ENCODE data around the gene LRCH3.
A peak's percentile ranks its signal among the peaks of the same experiment; 100 is the strongest.

Gene LRCH3

DNA sequence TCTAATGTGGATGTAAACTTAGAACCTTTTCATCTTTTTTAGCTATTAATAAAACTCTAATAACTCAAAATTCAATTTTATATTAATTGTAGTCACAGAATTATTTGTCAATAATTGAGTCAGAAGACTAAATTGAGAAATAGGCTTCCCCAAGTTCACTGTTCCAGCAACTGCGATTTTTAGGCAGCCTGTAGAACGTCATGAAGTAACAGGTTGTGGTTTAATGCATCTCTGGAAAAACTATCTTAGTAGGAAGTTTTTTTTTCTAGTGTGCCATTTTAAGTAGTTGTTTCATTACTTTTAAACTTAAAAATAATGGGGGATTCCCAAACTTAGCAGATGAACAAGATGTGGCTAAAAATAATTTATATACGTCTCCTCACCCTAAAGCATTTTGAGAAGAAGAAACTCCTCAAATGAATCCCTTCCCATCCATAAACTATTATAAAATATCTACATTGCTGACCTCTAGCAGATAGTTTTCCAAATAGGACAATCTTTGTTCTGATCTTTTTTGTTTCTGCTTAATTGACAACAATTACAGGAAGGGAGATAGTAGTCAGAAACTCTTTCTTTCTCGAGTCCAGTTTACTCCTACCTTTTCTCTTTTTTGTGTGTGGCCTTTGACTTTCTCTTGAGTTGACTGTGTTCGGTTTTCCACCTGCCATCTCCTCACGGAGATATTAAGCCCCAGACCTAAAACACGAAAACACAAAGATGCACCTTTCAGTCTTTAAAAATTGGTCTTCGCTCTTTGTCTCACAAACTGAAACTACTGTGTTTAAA, 43.1 kb downstream of the LRCH3 start:
- DNase-seq (ENCODE audit: low read depth), result no peak

DNA sequence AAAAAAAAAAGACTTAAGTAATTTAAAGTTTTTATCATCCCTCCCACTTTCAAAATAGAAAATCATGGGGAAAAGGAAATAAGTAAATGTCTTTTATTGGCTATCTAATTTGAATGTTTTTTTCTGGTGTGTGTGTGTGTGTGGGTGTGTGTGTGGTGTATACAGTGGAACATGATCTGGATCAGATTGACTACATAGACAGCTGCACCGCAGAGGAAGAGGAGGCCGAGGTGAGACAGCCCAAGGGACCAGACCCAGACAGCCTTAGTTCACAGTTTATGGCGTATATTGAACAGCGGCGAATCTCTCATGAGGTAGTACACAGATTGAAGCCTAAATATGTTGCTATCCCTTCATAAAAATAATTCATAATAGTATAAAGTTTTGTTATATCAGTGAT, 44.5 kb downstream of the LRCH3 start:
- DNase-seq (ENCODE audit: low read depth), result no peak

DNA sequence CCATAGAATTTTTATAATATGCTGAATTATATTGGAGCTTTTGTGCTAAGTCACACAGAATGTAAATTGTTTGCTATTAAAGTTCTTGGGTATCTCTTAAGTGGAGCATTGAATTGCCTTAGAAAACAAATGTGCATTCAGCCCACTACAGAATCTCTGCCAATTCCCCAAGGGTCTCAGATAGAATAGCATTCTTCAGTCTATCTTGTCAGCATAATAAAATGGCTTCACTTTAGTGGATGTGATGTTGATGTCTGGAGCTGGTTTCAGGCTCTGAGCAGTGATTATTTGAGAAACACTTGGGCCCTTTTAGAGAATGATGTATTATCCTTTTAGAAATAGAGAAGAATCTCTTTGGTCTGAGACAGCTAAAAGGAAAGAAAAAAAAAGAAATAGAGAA, 45.2 kb downstream of the LRCH3 start:
- DNase-seq (ENCODE audit: low read depth), result no peak

DNA sequence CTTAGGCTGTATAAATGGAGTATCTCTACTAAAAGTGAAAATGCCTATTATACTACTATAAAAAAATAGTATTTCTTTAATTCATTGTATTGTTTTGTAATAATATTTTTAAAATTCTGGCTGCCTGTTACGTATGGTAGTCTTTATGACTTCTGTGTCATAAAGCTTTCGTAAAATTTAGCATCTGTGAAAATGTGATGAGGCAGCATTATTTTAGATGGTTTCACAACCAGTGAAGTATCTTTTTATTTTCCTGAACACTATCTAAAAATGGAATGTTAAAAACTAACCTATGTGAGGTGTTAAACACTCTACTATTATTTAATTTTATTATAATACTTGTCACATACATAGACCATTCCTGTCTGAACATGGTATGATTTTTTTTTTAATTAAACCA, 46.2 kb downstream of the LRCH3 start:
- no peak for DNase-seq (ENCODE audit: low read depth)

DNA sequence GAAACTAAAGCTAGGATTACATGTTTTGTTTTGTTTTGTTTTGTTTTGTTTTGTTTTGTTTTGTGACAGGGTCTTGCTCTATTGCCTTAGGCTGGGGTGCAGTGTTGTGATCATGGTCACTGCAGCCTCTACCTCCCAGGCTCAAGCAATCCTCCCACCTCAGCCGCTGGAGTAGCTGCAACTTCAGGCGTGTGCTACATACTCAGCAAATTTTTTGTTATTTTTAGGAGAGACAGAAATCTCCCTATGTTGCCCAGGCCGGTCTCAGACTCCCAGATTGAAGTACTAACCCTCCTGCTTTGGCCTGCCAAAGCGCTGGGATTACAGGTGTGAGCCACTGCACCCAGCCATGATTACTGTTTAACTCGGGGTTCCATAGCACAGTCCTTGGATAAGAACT, 50.7 kb downstream of the LRCH3 start:
- DNase-seq (ENCODE audit: low read depth), result no peak

DNA sequence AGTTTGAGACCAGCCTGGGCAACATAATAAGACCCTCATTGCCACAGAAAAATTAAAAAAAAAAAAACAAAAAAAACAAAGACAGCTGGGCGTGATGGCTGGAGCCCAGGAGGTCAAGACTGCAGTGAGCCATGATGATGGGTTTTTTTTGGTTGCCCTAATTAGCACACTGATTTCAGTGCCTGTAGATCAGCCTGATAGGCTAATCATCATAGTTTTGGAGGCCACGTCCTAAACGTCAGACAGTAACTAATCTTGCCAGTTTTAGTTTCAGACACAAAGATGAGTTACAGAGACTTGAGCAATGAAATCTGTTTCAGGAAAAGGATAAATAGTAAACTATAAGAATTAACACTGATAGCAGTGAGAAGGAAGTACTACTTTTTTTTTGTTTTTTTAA, 55.4 kb downstream of the LRCH3 start:
- no peak for DNase-seq (ENCODE audit: low read depth)

DNA sequence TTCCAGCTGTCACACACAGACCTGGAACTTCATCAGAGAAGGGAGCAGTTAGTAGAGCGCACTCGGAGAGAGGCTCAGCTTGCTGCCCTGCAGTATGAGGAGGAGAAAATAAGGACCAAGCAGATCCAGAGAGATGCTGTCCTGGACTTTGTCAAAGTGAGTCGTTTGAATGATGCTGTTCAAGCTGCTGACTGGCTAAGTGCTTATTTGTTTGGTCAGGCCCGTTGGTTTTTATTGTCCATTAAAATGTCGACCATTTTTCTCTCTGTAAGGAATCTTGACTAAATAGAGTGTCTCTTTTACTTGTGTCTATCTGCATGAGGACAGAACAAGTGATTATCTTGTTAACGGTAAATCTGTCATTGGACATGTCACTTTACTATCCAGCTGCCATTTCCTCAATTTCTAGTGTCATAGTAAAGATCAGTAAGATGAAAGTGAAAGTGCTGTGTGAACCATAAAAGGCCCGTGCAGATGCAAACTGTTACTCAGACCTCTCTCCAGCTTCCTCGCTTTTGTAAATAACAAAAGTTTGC, 56.9 kb downstream of the LRCH3 start:
- peak; percentile 54 for DNase-seq (ENCODE audit: low read depth)

DNA sequence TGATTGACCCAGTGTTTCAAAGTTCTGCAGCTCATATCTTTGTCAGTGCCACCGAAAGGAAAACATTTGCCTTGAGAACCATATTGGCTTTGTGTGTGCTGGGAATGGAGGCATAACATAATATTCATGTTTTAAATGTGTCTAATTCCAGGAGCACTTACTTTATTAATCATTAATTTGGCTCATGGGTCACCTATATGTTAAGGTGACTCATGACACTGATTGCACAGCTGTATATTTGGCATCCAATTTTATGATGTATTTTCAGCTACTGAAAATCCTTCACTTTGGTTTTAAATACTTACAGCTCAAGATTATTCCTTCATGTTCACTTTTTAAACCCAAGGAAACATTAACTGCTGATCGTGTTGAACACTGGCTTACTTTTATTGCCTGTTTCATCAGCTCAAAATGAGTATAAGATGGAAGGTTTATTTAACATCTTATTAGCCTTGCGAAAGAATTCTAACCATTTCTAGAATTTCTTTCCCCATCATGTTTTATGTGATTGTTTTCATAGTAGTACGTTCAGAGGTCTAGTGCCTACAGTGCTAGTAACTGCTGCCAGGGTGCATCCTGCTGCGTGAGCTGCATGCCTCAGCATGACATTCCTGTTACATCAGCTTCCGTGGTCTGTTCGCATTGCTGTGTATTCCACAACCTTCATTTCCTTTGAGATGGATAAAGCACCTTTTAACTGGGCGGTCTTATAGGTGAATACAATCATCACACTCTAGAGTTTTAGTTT, 63.7 kb downstream of the LRCH3 start:
- DNase-seq (ENCODE audit: low read depth), result peak; percentile 99

DNA sequence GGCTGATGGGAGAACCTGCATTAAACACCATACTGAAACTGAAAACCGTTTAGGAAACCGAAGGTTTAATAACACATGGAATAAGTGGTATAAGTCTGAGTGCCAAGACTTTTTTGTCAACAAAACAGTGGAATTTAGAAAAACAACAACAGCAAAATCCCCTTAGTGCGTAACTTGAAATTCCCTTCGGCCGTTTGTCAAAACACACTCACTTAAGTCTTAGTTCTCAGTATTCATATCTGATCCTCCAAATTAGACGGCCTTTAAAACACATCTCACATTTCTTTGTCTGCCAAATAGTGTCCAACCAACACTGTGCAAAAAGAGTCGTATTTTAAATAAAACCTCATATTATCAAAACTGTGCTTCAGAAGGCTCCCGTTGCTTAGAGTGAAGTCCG, 64.5 kb downstream of the LRCH3 start:
- DNase-seq (ENCODE audit: low read depth), result no peak

DNA sequence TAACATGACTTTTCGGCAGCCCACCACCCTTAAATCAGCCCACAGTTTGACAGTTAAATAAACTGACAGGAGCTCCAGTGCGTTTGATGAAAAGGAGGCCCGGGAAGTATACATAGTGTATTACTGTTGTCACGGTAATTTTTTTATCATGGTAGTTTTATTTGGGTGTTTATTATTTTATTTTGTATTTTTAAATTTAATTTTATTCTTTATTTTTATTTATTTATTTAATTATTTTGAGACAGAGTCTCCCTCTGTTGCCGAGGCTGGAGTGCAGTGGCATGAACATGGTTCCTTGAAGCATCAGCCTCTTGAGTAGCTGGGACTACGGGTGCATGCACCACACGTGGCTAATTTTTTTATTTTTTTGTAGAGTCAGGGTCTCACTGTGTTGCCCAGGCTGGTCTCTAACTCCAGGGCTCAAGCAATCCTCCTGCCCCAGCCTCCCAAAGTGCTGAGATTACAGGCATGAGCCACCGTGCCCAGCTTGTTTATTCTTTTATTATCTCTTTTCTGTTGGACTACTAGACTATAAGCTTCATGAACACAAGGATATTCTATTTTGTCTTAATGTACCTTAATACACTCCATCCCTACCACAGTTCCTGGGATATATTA, 65.3 kb downstream of the LRCH3 start:
- no peak for DNase-seq (ENCODE audit: low read depth)

DNA sequence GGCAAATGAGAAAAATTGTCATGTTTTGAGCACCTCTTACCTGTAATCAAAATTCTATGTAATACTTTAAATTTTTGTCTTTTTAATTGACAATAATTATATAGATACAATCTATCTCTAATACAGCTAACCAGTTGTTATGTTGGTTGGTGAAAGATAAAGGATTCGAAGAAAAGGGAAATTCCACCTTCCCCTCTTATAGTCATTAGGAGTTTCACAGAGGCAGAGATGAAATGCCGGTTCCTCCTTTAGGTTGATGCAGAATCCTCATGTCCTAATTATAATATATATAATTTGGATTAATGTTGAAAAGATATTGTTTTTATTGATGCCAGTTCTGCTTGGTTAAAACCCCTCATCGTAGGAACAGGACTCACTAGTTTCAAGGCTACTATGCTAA, 67.1 kb downstream of the LRCH3 start:
- no peak for DNase-seq (ENCODE audit: low read depth)

DNA sequence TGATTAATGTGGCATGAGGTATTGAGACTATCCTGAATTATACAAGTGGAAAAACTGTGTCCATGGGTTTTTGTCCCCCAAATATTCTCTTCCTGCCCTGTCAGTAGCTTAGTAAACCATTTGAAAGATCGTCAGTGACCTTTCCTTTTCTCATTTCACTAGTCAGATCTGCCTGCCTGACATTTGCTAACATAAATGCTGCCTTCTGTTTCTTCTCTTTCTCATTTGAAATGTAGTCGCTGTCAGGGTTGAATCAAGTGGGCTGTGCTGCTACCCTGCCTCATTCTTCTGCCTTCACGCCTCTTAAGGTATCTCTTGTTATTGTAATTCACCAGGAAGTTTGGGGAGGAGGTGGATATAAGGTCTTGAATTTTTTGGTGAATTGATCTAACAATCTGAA, 67.5 kb downstream of the LRCH3 start:
- no peak for DNase-seq (ENCODE audit: low read depth)

DNA sequence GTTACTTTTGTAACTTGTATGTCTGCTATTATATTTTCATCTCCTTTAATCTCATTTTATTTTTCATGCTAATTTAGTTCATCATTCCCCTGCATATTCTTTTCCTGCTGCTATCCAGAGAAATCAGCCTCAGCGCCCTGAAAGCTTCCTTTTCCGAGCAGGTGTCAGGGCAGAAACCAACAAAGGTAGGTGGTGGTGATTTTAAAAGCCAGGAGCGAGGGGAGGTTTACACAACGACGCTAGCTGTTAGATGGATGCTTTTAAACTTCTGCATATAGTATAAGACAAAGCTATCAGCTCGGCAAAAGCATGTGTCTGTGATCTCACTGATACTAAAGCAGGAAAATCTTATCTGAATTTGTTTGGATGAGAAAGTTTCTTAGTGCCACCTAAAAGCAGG, 75.0 kb downstream of the LRCH3 start:
- no peak for DNase-seq (ENCODE audit: low read depth)

DNA sequence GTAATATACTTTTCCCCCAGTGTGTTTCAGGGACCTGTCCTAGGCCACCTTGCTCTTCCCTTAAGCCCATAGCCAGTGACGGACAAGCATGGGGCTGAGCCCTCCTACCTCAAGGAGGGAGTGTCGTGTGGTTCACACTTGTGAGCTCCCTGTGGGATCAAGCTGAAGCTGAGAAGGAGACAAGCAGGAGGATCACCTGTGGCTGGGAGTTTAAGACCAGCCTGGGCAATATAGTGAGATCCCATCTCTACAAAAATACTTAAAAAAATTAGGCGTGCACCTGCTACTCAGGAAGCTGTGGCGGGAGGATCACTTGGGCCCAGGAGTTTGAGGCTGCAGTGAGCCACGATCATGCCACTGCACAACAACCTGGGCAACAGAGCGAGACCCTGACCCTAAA, 82.3 kb downstream of the LRCH3 start:
- DNase-seq (ENCODE audit: low read depth), result no peak

DNA sequence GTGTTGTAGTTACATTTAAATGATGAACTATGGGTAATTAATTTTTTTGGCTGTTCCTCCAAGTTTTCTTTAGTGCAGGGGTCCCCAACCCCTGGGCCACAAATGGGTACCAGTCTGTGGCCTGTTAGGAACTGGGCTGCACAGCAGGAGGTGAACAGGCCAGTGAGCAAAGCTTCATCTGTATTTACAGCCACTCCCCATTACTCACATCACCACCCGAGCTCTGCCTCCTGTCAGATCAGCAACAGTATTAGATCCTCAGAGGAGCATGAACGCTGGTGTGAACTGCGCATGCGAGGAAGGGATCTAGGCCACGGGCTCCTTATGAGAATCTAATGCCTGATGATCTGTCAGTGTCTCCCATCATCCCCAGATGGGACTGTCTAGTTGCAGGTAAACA, 83.0 kb downstream of the LRCH3 start:
- no peak for DNase-seq (ENCODE audit: low read depth)

DNA sequence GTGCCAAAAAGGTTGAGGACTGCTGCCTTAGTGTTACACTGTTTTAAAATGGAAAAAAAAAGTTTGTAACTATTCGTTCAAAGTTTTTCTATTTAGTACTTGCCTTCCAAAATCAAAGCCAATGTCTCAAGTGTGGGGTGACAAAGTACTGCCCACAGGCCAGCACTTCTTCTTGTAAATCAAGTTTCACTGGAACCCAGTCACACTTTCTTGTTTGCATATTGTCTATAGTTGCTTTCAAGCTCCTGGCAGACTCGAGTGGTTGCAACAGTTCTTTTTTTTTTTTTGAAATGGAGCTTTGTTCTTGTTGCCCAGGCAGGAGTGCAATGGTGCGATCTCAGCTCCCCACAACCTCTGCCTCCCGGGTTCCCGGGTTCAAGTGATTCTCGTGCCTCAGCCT, 83.6 kb downstream of the LRCH3 start:
- DNase-seq (ENCODE audit: low read depth), result no peak

DNA sequence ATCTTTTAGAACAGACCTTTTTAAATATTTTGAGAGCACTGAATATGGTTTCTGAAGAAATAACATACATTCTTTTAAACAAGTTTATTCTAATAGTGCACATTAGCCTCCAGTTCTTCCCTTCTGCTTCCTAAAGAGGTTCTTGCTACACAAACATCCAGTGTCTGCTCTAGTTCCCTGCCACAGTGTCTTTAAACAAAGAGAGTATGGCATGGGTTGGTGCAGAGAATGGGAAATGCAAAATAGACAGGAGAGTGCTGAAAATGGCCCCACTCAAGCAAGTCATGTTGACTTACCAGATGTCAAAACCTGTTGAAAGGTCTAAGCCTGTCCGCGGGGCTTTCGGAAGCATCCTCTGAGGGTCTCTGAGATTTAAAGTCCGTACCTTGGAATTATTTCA, 86.8 kb downstream of the LRCH3 start:
- no peak for DNase-seq (ENCODE audit: low read depth)

DNA sequence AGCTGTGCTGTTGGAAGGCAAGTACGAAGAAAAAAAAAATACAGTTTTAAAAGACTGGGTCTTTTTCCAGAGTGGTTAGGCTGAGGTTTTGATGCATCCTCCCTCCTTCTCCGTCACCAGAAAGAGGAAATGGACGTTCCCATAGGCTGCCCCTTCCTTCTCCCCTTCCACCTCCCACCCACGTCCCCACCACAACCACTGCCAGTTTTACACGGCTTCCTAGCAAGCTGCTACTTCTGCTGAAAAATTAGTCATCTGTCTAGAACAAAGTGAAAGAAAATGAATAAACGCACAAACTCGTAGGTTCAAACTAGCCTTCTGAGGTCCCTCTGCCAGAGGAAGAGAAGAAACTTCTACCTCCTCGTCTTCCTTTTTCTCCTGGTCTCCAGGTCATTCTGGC, 87.4 kb downstream of the LRCH3 start:
- no peak for DNase-seq (ENCODE audit: low read depth)

DNA sequence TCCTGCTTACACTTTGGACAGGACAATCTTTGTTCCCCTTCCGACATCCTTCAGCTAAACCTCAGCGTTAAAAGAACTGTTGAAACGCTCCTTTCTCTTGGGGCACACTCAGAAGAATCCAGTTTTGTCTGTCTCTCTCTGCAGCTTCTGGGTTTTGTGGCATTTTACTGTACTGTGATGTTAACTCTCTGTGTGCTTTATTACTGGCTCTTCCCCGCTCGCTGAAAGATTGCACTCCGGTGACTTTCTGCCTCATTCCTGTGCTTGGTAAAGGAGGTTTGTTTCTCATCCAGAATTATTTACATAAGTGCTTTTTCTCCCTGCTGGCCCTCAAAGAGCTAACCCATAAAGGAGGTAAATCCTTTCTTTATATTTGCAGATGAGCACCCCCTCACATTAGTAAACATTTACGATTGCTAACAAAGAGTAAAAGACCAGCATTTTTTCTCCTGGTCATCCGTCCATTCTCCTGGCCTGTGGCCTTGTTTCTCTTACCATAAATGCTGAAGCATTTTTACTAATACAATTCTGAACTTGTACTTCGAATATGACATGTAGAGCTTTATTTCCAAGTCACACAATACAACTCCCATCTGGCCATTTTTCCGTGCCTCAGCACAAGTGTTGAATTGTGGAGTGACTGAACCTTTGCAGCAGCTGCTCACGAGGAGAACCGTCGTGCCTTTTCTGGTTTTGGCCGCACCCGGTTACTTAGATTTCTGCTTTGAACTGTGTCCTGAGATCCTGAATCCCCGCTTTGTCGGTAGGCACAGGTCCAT, 89.6 kb downstream of the LRCH3 start:
- no peak for DNase-seq (ENCODE audit: low read depth)

DNA sequence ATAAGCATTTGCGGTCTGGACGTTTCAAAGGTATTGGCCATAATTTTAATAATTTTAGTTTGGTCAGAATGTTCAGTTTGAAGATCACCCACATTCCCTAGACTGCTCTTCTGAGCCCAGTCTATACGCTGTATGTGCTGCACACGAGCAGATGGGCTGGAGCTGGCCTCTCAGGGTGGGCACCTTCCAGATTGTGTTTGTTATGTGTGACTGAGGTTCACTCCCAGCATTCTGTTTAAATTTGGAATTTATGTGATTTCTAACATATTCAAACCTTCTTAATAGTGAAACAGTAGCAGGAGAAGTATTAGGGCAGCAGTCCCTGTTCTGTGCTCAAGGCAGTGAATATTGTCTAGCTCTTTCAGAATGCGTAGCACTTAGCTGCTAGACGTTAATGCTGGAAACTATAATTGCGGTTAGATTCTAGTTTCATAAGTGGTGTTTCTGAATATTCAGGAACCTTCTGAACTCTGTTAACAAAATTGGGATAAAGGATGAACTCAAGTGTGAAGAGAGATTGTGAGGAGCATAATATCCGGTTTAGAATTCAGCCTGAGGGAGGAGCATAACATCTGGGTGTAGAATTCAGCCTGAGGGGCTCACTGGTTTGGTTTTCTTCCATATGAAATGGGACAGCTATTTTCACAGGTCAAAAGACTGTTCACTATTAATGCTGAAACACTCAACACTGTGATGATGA, 90.4 kb downstream of the LRCH3 start:
- DNase-seq (ENCODE audit: low read depth), result peak; percentile 3

DNA sequence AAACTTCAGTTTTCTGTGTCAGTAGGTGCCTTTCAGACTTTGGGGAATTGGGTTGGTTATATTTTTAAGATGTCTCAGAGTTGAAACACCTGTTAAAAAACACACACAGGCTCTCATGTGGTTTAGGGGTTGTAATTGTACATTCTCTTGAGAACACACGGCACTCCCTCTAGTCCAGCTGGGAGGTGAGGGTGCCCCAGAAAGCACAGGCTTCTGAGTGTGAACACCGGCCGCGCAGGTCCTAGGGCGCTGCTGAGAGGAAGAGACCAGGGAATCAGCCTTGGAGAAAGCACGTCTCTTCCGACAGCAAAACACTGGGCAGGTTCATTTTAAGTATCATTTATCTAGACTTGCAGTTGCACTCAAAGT, 90.9 kb downstream of the LRCH3 start:
- DNase-seq (ENCODE audit: low read depth), result no peak

DNA sequence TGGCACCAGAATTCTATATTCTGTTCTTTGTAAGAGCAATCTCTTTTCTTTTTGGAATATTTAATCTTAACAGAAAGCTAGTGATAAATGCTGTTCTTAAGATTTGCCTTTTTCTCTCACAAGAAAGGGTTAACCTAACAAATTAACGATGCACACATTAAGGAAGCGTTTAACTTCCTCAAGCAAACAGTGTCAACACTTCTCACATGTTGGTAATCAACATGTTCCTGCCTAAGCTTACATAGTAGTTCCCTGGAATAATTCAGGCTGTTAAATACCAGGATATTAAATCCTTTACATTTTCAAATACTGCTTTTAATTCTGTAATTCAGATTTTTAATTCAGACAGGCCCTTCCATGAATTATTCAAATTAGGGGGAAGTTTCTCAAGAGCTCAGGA, 91.5 kb downstream of the LRCH3 start:
- DNase-seq (ENCODE audit: low read depth), result no peak

Data from EH (cell line).